ENCODE measurements around the gene ANKRD22. TPM values are rescaled to one million over a fixed set of nuclear protein-coding genes. Genes with fewer than 3 reads are reported as not detected.
"Not testable (repeated sequence)": the region's sequence is repeated elsewhere in the genome, so short reads cannot be mapped to it uniquely, and the experiment has no call there.

ANKRD22 gene
- total and polyA plus RNA-seq, 8 donors, result 0.13 to 8.9 (median 0.88) TPM

- DNase-seq, result no peak
- ATAC-seq, result no peak
- TF ChIP-seq CTCF (IDR thresholded peaks at IDR 0.05), result no peak
- Histone ChIP-seq H3K9me3 (no peaks in the 10 kb centered on the region), H3K36me3 (no peaks in the 10 kb centered on the region), H3K4me3 (no peak overlapping the region), H3K4me1 (peaks cover 0 to 31% of the 10 kb centered on the region in 2 donors), H3K27ac (no peak overlapping the region), H3K27me3 (no peaks in the 10 kb centered on the region)
- intact Hi-C loops (cut with DNase I), result no loop called here
These were observed 38.1 kb upstream of the ANKRD22 start for GRCh38 chr10:88889559-88890337.

GRCh38 chr10:88888810-88889445 lies 37.3 kb upstream of the ANKRD22 start:
- TF ChIP-seq CTCF (IDR thresholded peaks at IDR 0.05), result no peak
- Histone ChIP-seq H3K4me3 (no peak overlapping the region), H3K27me3 (no peaks in the 10 kb centered on the region), H3K27ac (no peak overlapping the region), H3K36me3 (no peaks in the 10 kb centered on the region), H3K4me1 (peaks cover 5 to 34% of the 10 kb centered on the region in 2 donors), H3K9me3 (no peaks in the 10 kb centered on the region)
- DNase-seq (no peak), ATAC-seq (no peak)
- intact Hi-C loops (cut with DNase I), result no loop called here

- no peak for TF ChIP-seq CTCF (IDR thresholded peaks at IDR 0.05)
- ATAC-seq (no peak), DNase-seq (no peak)
- Histone ChIP-seq H3K4me1 (peaks cover 11 to 46% of the 10 kb centered on the region in 2 donors), H3K27ac (no peak overlapping the region), H3K36me3 (no peaks in the 10 kb centered on the region), H3K27me3 (no peaks in the 10 kb centered on the region), H3K4me3 (no peak overlapping the region), H3K9me3 (no peaks in the 10 kb centered on the region)
- intact Hi-C loops (cut with DNase I), result no loop called here
These were observed 34.9 kb upstream of the ANKRD22 start for GRCh38 chr10:88886557-88886956.

- DNase-seq (no peak), ATAC-seq (no peak)
- H3K4me1 ChIP-seq, result peaks cover 11 to 51% of the 10 kb centered on the region in 2 donors
- TF ChIP-seq CTCF (IDR thresholded peaks at IDR 0.05), result no peak
- no peak overlapping the region for H3K4me3 ChIP-seq
- no peaks in the 10 kb centered on the region for H3K36me3 ChIP-seq
- H3K27me3 ChIP-seq, result no peaks in the 10 kb centered on the region
- intact Hi-C loops (cut with DNase I), result no loop called here
- no peaks in the 10 kb centered on the region for H3K9me3 ChIP-seq
- peak overlapping the region in 1 of 2 donors; percentile 94 for H3K27ac ChIP-seq
These were observed 31.8 kb upstream of the ANKRD22 start for GRCh38 chr10:88883448-88883809.

- H3K27me3 ChIP-seq; H3K4me3 ChIP-seq; H3K9me3 ChIP-seq; ATAC-seq; H3K36me3 ChIP-seq; intact Hi-C loops (cut with DNase I); DNase-seq: not testable (repeated sequence)
- Histone ChIP-seq H3K27ac (peak overlapping the region; percentile 21 to 94), H3K4me1 (peaks cover 11 to 48% of the 10 kb centered on the region in 2 donors)
These were observed 31.2 kb upstream of the ANKRD22 start for GRCh38 chr10:88882646-88883447.
